NOMO-1 treated with DMSO at 0.1 percent for 48 hours (cell line): ENCODE data around the gene EPHA4.

Source experiments
- DNase-seq: peaks from one replicate; lab custom pipeline; 2025; ENCODE audit not compliant: unreplicated experiment; lab: John Stamatoyannopoulos, UW

EPHA4 gene

DNA sequence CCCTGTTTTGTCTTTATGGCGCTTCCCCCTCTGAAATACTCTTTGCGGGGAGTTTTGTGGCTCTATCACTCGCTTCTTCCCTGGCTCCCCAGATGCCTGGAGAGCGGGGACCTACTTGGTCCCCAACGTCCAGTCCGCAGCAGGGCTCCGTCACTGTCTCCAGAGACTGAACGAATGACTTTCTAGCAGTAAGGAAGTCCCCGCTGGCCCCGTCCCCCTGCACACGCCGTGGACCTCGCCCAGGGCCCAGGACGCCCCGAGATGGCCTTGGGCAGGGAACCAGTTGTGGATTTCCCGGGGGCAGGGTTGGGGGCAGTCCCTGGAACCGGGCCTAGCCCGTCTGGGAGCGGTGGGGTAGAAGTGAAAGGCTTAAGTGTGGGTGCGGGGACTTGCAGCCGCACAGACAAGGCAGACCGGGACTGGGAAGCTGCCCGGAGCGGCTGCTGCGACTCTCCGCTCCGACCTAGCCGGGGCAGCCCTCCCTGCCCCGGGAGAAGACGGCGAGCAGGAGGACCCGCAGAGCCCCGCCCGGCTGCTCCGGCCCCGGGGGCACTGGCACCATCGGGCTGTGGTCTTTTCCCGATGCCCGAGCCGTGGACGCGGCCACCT is 821 bp upstream of the EPHA4 start:
- DNase-seq, result no peak

DNA sequence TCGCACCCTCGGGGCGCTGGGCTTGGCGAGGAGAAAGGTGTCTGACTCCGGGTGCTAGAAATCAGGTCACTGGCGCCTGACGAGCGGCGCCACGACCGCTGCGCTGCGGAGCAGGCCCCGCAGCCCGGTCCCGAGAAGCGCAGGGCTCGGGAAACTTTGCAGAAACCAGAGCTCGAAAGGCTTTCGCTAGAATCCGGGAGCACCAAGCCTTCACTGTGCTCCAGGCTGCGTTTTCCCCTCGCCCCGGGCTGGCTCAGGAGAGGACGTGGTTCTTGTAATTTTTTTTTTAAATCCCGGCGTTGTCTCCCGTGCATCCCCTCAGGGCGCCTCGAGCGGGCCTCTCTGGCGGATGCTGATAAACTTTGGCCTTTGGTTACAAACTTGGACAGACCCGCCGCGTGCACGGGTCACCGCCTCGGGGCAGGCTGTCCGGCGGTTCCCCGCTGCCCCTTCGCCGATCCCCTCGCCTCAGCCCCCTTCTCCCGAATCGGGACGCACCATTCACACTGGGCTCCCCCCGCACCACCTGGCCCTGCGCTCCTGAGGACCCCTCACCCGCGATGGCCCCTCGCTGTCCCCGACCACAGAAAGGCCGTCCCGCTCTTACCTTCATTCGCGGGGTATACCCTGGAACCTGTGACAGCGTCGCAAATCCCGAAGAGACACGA is 419 bp downstream of the EPHA4 start:
- DNase-seq, result no peak

DNA sequence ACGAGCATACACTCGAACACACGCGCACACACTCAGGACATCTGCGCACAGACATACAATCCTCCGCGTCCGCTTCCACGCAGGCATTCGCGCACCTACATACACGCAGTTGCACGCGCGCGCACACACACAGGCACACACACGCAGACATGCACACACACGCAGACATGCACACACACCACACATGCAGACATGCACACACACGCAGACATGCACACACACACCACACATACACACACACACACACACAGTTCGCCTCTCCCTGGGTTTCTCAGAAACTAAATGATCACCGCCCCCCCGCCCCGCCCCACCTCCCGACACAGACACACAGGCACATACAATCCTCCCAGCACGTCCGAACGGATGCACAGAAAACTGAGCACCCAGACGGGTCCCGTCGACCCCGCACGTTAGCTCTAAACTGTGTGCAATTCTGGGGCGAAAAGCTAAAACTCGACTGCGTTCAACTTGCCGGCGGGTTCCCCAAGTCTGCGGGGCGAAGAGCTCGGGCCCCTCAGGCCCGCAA is 1.0 kb downstream of the EPHA4 start:
- no peak for DNase-seq

DNA sequence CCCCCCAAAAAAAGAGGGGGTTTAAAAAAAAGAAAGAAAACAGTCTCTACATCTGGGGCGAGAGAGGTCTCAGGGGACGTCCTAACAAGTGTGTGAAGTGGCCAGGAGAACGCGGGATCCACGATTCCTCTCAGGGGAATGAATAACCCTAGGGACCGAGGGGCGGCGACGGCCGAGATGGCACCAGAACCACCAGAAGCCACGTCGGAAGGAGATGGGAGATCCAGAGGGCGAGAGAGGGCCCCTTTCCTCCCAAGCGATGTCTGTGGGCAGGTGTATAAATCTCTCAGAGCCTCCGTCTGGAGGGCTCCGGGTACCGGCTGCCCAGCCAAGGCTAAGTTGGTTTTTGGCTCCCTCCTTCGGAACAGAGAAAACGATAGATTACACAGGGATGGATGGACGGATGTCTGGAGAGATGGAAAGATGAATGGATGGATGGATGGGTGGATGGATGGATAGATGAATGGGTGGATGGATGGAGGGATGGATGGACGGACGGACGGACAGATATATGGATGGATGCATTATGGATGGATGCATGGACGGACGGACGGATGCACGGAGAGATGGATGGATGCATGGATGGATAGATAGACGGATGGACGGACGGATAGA is 1.7 kb downstream of the EPHA4 start:
- no peak for DNase-seq

DNA sequence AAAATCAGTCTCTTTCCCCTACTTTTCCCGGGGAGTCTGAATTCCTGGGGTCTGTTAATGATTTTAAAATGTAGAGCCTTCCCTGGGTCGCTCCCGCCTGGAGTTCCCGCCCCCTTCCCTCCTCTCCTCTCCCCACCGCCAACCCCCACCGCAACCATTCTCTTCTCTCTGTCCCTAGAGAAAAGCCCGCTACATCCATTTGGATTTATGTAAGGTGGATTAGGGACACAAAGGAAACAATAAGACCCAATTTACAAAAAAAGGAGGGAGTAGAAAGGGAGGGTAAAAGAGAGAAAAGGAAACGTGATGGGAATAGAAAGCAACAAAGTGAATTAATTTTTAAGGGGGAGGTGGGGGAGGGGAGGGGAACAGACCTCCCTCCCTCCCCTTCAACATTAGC is 2.2 kb downstream of the EPHA4 start:
- DNase-seq, result no peak

DNA sequence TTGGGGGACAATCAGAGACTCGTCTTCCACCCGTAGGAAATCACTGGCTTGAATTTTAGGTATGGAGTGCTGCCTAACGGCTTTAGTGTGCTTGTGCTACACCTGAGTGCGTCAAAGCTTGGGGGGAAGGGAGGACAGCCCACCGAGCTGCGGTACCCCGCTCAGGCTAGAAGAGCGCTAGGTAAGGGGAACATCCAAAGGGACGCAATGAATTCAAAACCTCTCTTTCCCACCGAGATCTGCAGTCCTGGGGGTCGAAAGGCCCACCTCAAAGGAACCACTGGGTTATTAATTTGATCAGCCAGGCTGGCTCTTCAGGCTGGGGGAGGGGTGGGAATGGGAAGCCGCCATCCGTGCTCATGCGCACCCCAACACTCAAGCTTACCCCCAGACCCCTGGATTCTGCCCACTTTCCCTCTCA is 2.7 kb downstream of the EPHA4 start:
- no peak for DNase-seq

DNA sequence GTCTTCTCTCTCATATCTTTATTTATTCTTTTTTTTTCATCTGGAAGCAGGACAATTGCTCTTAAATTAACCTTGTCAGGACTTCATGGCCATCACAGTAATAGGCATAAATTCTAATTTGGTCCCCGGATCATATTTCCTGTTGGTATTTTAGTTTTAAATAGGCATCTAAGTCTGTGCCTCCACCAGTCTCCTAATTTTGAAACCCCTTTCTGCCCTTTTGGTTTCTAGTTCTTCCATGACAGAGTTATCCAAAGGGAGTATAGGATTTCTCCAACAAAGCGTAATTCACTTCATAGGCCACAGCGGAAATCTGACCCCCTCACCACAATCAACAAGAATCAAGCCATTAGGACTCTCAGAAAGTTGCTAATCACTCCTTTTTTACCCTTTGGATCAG is 3.8 kb downstream of the EPHA4 start:
- DNase-seq, result no peak

DNA sequence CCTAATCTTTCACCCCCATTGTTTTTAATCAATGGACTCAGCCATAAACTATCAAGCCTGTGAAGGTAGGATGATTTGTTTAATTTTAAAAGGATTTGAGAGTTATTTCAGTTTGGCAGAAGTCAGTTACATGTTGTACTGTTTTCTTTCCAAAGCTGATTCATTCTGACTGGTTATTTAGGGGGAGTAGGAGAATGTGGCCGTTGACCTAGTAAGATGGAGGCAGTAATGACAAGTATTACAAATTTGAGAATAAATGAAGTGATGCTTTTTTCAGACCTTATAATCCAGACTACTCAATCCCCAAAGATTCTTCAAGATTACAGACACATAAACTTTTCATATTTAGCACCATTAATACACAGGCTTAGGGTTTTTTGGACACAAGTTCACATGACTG is 4.3 kb downstream of the EPHA4 start:
- no peak for DNase-seq

DNA sequence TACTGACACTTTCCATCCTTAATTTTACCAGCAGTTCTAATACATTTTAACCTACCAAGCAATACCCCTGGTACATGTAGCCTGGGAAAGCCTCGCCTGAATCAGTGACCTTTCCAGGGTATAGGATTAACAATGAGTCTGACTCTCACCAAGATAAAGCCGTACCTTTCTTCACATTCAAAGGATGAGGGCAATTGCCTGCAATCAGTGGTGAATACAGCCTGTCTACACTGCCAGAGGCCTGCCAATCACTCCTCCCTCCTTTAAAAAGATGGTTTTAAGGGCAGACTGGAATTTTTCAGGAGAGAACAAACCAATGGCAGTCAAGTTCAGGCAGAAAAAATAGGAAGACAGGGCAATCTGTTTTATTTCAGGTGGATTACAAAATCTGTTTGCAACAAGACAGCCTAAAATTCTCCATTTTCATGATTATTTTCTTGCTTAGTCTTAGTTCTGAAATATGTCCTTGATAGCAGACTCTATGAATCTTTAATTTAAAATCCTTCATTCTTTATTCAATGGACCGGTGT is 4.8 kb downstream of the EPHA4 start:
- no peak for DNase-seq

DNA sequence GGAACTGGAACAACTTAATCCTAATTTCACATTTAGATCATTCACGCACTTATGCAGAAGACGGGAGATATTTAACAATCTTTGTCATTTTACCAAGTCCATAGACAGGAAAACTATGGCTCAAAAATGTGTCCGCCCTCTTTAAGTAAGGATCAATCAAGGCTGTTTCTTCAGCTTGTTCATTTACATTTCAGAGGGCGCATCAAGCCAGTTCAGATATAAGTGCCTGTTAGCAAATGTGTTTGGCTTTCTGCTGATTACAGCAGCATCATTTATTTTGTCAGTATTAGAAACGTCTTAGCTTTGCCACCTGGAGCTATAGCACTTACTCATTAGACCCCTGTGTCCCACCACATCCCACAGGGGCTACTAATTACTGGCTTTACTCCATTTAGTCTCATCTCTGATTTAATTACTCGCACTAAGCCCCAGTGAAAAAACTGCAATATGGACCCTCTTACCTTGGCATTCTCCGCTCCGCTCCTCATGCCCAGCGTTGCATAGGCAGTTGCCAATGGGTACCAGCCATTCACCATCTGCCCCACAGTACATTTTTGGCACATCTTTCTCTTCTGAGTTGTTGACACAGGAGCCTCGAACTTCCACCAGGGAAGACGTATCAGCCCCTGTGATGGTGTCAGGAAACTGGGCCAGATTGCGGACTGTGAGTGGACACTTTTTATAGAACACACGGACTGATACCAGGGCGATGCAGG is 8.7 kb downstream of the EPHA4 start:
- DNase-seq, result no peak

DNA sequence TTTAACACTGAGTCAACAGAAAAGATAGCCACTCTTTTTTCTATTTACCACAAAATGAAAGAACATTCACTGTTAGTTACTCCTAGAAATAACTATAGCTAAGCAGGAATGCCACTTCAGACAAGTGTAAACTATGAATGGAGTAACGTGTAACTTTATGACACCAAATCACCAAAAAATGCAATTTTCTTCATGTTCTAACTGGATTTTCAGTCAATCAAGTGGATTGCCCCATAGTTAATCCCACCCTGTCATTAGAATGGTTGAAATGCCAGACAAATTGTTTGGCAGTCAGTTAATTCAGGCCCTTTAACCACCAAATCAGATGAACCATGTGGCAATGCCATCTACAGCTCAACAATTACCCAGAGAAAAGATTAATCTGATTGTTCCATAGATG is 9.9 kb downstream of the EPHA4 start:
- DNase-seq, result no peak

DNA sequence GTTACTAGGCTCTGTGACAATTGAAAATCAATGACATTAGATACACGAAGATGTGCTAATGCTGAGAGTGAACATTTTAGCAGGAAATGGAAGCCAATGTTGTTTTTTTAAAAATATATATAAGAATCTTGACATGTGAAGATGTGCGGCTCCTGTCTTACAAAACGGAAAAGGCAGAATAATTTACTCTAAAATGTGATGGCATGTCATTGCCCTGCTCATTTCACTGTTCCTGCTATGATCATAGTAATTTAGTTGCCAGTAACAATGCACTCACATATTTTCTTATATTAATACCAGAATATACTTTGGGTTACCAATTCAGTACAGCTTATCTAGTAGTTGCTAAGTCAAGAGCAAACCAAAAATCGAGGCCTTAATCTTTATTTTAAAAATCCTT is 10.3 kb downstream of the EPHA4 start:
- DNase-seq, result no peak

DNA sequence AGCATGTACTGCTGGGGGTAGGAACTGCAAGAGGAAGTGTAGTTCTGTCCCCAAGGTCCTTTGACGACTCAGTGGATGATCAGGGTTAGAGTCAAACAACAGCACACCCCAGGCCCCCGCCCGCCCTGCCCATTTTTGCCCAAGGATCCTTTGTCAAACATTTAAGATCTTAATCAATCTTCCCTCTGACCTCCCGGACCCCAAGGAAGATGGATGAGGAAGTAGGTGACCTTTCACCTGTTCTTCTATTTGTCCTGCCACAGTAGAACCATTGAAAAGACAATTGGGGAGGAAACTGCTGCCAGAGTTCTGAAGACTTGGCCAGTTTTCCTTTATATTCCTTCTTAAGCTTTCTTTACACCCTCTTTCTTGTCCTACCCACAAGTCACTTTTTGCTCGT is 12.1 kb downstream of the EPHA4 start:
- no peak for DNase-seq

DNA sequence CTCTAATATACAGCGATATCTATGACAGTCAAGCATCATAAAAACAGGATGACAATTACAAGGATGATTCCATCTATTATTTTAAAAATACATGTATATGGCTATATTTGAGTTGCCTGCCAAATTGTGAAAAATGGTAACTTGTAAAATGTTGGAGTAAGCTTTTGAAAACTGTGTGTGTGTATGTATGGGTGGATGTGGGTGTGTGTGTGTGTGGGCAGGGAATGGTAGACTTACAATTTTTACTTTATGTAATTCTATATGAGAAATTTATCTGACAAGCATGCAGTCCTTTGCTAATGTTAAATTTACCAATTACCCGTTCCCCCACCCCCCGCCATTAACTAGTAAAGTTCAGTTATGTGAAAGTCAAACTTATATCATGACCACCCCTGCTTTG is 14.0 kb downstream of the EPHA4 start:
- no peak for DNase-seq

DNA sequence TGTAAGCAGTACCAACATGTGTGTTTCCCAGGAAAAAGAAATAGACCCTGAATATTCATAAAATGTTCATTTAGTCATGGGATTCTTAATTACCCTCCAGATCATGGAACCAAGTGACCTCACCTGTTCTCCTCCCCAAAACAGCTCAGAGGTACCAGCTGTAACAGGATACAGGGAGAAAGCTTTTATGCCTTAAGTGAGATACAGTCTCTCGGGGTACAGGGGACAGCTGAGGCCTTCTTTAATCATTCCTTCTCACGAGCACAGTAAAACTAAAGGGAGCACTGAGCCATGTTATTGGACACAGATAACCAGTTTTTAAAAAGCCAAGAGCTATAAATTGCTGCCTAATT is 16.6 kb downstream of the EPHA4 start:
- no peak for DNase-seq

DNA sequence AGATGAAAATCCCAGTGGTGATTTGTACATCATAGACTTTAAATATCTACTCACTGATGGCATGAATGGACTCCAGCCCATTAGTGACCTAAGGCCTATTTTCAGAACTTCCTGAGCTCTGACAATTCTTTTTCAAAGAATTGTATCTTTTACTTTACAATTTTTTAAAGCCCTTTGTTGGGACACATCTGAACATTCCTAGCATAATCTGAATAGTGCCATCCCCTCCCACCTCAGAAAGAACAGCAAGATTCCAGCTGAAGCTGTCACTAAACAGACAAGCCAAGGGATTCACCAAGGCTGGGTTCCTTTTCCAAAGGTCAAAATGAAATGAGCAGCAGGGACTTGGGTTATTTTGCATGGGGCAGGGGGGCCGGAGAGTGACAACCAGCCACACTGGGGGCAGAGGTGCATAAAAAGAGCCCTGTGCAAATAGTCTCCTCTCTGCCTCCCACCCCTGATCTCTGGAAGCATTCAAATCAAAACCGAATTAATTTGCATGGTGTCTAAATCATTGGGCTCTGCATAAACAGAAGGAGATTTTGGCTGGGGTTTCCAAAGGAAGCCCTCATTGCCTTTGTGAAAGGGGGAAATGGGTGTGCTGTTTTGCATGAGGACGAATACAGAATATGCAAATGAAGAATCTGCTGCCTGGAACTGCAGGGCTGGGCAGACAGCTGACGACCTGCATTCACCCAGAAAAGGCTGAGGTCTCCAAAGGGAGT is 17.2 kb downstream of the EPHA4 start:
- no peak for DNase-seq

DNA sequence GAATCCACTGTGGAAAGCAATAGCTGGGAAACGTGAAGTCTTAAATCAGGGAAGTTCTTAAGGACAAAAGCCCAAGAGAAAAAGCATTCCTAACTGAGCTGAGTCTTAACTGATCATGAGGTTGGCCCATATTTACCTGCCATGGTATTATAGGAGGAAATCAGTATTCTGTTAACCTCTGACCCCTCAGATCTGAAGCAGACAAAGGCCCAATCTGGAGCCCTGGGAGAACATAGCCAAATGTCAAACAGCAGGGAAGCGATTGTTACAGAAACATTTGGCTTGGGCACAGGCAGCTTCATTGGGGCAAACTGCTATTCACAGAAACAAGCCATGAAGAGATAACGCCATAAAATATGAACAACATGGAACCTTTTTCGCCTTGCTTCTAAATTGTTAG is 18.8 kb downstream of the EPHA4 start:
- no peak for DNase-seq

DNA sequence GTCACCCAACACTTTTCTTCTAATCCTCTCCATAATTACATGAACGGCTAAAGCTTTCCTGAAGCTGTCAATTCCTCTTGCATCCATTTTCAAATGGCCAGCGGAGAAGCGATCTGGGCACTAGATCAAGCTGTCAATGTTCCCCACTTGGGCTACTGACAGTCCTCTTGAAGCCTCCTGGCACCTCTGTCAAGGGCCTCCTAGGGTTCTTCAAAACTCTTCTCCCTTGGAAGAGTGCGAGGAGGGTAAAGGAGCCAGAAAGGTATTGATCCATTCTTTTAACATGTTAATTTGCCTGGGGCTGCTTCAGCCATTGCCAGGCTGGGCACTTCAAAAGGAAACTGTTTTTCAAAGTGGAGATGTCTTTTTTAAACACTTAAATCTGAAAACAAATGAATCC is 19.8 kb downstream of the EPHA4 start:
- no peak for DNase-seq

DNA sequence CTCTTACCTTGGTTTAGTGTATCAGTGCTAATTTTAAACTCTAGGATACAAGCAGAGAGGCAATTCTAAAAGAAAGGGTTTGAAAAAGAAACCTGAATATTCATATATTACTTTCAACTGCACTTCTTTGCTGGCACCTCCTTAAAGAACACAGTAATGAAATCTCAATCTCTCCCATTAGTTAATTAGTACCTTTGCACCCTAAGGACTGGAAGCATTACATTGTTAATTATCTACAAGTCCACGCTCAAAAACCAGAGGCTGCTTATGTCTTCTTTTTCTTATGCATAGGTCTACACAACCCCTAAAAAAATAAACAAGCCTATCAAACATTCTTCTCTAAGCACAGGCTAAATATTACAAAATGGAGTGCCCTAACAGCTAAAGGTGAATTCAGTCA is 20.2 kb downstream of the EPHA4 start:
- DNase-seq, result no peak

DNA sequence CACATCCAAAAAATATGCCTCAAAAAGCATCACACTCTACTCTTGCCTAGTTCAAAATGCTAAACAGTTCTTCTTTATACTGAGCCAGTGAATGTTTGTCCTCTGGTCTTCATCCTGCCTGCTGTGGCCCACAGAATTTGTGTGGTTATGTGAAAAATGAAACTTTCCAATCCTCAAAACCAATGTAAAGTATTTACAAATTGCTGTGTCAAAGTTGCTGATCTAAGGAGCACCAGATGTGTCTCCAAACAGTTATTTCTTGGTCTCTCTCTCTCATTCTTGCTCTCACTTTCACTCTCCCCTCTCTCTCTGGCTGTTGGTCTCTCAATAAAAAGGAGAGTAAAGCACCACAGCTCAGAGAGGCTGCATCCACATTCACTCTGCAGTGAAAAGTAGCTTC is 23.0 kb downstream of the EPHA4 start:
- no peak for DNase-seq
